Ascending aorta (tissue), 2 donors: Measurements from ENCODE around the gene CDC42BPA. TPM values are rescaled to one million over a fixed set of nuclear protein-coding genes. Genes with fewer than 3 reads are reported as not detected.
"Not testable (repeated sequence)": the region's sequence is repeated elsewhere in the genome, so short reads cannot be mapped to it uniquely, and the experiment has no call there.

ENCODE experiments used
- DNase-seq, 2 donors: peaks; one replicate each; pipeline ENCODE4 v3.0.0-alpha.2; 2019; ENCODE audit warnings: low spot score in 2 of 2
- H3K27ac ChIP-seq, 2 donors: fragments of 200-600 bp; sonication (generic); one replicate each; pipeline ENCODE4 v1.5.1; 2016 to 2017; ENCODE audit warnings: mild to moderate bottlenecking in 1 of 2
- H3K27me3 ChIP-seq: fragments of 200-600 bp; sonication (generic); one replicate; pipeline ENCODE4 v1.5.1; 2017
- H3K36me3 ChIP-seq, 2 donors: fragments of 200-600 bp; sonication (generic); one replicate each; pipeline ENCODE4 v1.5.1; 2016
- H3K4me1 ChIP-seq, 2 donors: fragments of 200-600 bp; sonication (generic); one replicate each; pipeline ENCODE4 v1.5.1; 2016 to 2017; ENCODE audit warnings: mild to moderate bottlenecking in 1 of 2
- H3K4me3 ChIP-seq, 2 donors: fragments of 200-600 bp; sonication (generic); one replicate each; pipeline ENCODE4 v1.5.1; 2016 to 2017; ENCODE audit warnings: mild to moderate bottlenecking in 1 of 2
- H3K9me3 ChIP-seq, 2 donors: fragments of 200-600 bp; sonication (generic); one replicate each; pipeline ENCODE4 v1.5.1; 2016
- intact Hi-C: fragments of 100-400 bp; cut with DNase I; formaldehyde crosslinking; loops from one replicate; pipeline ENCODE4 v1.15.1; 2023
- total RNA-seq: library from RNA; depleted of rRNA; stranded (reverse); fragments of >200 nt; gene quantifications from one replicate; pipeline ENCODE4 v1.1.0, GENCODE V29; 2016
- TF ChIP-seq, protein P1 (sequence below), 3 experiments: fragments of 200-600 bp in 2 of 3; fragments of 450-650 bp in 1 of 3; sonication (generic) in 2 of 3; IDR thresholded peaks; one replicate each; pipeline ENCODE4 v1.5.1; 2016 to 2019; ENCODE audit warnings: antibody characterized with exemption in 3 of 3, mild to moderate bottlenecking in 1 of 3, moderate library complexity in 1 of 3

CDC42BPA gene
- total RNA-seq, 1 donor from 2014 or later = 56.9 TPM

DNA sequence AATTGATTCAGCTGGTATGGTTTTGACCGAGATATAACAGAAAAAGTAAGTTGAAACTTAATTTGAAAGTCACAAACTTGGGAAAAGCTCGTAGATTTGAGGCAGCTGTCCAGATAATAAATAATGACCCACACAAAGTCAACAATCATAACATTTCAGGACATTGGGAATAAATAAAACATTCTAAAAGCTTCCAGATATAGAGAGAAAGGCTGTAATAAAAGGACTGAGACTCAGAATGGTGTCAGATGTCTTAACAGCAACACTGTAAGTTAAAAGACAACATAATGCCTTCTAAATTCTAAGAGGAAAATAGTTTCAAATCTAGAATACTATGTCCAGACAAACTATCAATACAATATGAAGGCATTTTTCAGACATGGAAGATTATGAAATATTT is 163.3 kb downstream of the CDC42BPA start:
- TF ChIP-seq, protein P1, sequence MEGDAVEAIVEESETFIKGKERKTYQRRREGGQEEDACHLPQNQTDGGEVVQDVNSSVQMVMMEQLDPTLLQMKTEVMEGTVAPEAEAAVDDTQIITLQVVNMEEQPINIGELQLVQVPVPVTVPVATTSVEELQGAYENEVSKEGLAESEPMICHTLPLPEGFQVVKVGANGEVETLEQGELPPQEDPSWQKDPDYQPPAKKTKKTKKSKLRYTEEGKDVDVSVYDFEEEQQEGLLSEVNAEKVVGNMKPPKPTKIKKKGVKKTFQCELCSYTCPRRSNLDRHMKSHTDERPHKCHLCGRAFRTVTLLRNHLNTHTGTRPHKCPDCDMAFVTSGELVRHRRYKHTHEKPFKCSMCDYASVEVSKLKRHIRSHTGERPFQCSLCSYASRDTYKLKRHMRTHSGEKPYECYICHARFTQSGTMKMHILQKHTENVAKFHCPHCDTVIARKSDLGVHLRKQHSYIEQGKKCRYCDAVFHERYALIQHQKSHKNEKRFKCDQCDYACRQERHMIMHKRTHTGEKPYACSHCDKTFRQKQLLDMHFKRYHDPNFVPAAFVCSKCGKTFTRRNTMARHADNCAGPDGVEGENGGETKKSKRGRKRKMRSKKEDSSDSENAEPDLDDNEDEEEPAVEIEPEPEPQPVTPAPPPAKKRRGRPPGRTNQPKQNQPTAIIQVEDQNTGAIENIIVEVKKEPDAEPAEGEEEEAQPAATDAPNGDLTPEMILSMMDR (IDR thresholded peaks at IDR 0.05) = no peak
- H3K27ac ChIP-seq = no peak overlapping the region
- no peak for DNase-seq
- no peaks in the 10 kb centered on the region for H3K27me3 ChIP-seq
- H3K9me3 ChIP-seq = no peaks in the 10 kb centered on the region
- H3K4me3 ChIP-seq = no peak overlapping the region
- H3K36me3 ChIP-seq = peaks cover 0 to 19% of the 10 kb centered on the region in 2 donors
- H3K4me1 ChIP-seq = peaks cover 0 to 3% of the 10 kb centered on the region in 2 donors
- intact Hi-C loops = no loop called here

DNA sequence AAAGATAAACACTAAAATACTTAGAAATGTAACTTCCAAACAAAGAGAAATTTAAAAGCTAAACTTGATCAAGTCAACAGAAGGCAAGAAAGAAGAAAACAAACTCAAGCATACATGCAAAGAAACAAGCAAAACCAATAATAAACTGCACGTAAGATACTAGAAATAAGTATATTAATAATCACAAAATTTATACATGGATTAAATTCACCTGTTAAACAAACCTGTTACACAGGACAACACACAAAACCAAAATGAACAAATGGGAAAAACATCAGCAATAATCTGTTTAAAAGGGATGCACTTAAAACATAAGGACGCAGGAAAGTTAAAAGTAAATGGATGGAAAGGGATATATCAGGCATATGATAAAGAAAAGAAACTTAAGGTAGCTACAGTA is 165.8 kb downstream of the CDC42BPA start:
- Histone ChIP-seq H3K27ac (no peak overlapping the region), H3K36me3 (no peaks in the 10 kb centered on the region), H3K27me3 (no peaks in the 10 kb centered on the region), H3K9me3 (no peaks in the 10 kb centered on the region), H3K4me1 (peaks cover 0 to 3% of the 10 kb centered on the region in 2 donors), H3K4me3 (no peak overlapping the region)
- no peak for DNase-seq
- intact Hi-C loops = no loop called here
- TF ChIP-seq, protein P1 (IDR thresholded peaks at IDR 0.05) = no peak

DNA sequence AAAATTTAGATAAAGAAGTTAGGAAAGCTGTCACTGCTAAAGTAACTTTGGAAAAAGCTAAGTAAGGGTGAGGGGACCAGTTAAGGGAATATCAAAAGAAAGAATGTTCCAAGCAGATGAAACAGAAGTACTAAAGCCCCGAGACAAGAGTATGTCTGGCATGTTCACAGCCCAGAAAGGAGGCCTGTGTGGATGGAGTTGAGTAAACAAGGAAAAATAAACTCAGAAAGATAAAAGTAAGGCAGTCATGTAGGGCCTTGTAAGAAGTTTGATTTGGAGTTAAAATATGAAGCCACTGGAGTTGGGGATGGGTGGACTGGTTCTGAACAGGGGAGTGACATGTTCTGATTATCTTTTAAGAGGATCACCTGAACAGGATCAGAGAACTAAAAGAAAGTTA is 177.9 kb downstream of the CDC42BPA start:
- DNase-seq = no peak
- no peak overlapping the region for H3K27ac ChIP-seq
- H3K27me3 ChIP-seq = no peaks in the 10 kb centered on the region
- H3K9me3 ChIP-seq = no peaks in the 10 kb centered on the region
- peaks cover 13 to 33% of the 10 kb centered on the region in 2 donors for H3K36me3 ChIP-seq
- TF ChIP-seq, protein P1 (IDR thresholded peaks at IDR 0.05) = no peak
- no peaks in the 10 kb centered on the region for H3K4me1 ChIP-seq
- H3K4me3 ChIP-seq = no peak overlapping the region
- intact Hi-C loops = no loop called here

DNA sequence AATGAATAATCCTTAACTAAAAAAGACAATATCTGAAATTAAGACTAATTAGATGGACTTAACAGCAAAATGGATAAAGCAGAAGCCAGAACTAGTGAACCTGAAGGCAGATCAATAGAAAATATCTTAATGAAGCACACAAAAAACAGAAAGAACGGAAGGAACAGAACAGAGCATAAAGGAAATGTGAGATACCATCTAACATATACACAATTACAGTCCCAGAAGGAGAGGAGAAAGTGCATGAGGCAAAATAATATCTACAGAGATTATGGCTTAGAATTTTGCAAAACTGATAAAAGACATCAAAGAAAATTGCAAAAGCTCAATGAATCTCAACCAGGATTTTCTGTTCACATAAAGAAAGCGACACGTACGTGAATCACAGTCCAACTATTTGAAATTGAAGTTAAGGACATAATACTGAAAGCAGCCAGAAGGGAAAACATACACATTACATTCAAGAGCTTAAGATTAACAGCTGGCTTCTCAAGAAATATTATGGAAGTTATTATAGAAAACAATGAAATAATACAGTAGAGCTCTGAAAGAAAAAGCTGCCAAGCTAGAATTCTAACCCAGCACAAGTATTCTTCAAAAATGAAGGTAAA is 182.0 kb downstream of the CDC42BPA start:
- TF ChIP-seq, protein P1 (IDR thresholded peaks at IDR 0.05) = no peak
- Histone ChIP-seq H3K27me3 (no peaks in the 10 kb centered on the region), H3K4me1 (no peaks in the 10 kb centered on the region), H3K27ac (peak overlapping the region in 1 of 2 donors; percentile 24), H3K9me3 (no peaks in the 10 kb centered on the region), H3K36me3 (peaks cover 2 to 5% of the 10 kb centered on the region in 2 donors), H3K4me3 (no peak overlapping the region)
- intact Hi-C loops = no loop called here
- DNase-seq = no peak

DNA sequence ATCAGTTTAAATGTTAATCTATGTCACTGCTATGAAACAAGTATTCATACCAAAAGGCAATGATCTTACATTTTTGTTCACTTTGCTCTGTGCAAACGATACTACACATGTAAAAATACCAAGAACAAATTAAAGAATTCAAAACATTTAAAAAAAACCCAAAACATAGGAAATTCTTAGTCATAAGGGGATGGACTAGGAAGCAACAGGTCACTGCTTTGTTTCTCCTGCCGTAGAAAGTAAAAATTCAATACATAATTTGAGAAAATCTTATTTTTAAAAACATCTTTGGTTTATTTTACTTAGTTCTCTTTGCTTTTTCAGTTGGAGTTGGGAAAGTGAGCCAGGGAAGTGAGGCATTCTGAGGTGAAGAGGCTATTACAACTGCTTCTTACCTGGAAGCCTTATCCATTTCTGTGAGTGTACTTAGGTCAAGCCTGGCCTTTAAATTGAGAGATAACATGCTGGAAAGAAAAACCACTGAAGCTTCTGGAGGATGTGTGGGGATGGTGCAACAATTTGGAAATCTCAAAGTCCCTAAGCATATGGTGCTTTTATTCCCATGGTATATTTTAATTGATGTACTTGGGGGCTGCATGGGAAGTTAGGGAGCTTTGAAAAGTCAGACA is 183.5 kb downstream of the CDC42BPA start:
- intact Hi-C loops = loop anchor here (5.0 kb wide), 1 partner anchor 303 kb away; no protein-coding TSS in a partner anchor
- Histone ChIP-seq H3K4me1 (no peaks in the 10 kb centered on the region), H3K36me3 (peaks cover 0 to 5% of the 10 kb centered on the region in 2 donors), H3K4me3 (no peak overlapping the region), H3K9me3 (no peaks in the 10 kb centered on the region), H3K27me3 (no peaks in the 10 kb centered on the region), H3K27ac (no peak overlapping the region)
- TF ChIP-seq, protein P1 (IDR thresholded peaks at IDR 0.05) = no peak
- no peak for DNase-seq

DNA sequence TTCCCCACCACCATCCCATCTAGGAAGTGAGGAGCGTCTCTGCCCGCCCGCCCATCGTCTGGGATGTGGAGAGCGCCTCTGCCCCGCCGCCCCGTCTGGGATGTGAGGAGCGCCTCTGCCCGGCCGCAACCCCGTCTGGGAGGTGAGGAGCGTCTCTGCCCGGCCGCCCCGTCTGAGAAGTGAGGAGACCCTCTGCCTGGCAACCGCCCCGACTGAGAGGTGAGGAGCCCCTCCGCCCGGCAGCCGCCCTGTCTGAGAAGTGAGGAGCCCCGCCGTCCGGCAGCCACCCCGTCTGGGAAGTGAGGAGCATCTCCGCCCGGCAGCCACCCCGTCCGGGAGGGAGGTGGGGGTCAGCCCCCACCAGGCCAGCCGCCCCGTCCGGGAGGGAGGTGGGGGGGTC is 185.6 kb downstream of the CDC42BPA start:
- DNase-seq, H3K27me3 ChIP-seq, H3K9me3 ChIP-seq, H3K4me1 ChIP-seq, H3K36me3 ChIP-seq, H3K4me3 ChIP-seq, H3K27ac ChIP-seq: not testable (repeated sequence)
- intact Hi-C loops = loop anchor here (5.0 kb wide), 1 partner anchor 305 kb away; no protein-coding TSS in a partner anchor
